Bronchial epithelial cell (primary cell): ENCODE results near the gene GAMT. TPM values are rescaled to one million over a fixed set of nuclear protein-coding genes. Genes with fewer than 3 reads are reported as not detected.
"Not testable (repeated sequence)": the region's sequence is repeated elsewhere in the genome, so short reads cannot be mapped to it uniquely, and the experiment has no call there.

Source experiments
- DNase-seq: peaks from one replicate; pipeline ENCODE4 v3.0.0-alpha.2; 2010; ENCODE audit warnings: low read depth
- FAIRE-seq: peaks from 2 replicates; lab custom pipeline; 2011; peaks lifted over from hg19 to GRCh38; lab: Jason Lieb, UNC
- H3K27me3 ChIP-seq: 2 replicates; pipeline ENCODE4 v1.5.1; 2011; ENCODE audit warnings: low read length; ENCODE audit not compliant: control insufficient read depth, insufficient read depth
- H3K36me3 ChIP-seq: 2 replicates; pipeline ENCODE4 v1.5.1; 2011; ENCODE audit warnings: low read length; ENCODE audit not compliant: control insufficient read depth, insufficient read depth
- H3K4me3 ChIP-seq: 2 replicates; pipeline ENCODE4 v1.5.1; 2011; ENCODE audit warnings: mild to moderate bottlenecking, low read depth, low read length, control low read depth
- CTCF ChIP-seq: IDR thresholded peaks from 2 replicates; pipeline ENCODE4 v1.5.1; 2011; ENCODE audit warnings: mild to moderate bottlenecking, moderate library complexity, low read length, control low read depth, inconsistent platforms; ENCODE audit not compliant: insufficient read depth, severe bottlenecking
- total RNA-seq: library from RNA; depleted of rRNA; stranded (reverse); fragments of >200 nt; gene quantifications from 2 replicates; pipeline ENCODE4 v1.2.1, GENCODE V29; 2014

GAMT gene
- total RNA-seq, 1 donor from 2014 or later, result 6.8 TPM

DNA sequence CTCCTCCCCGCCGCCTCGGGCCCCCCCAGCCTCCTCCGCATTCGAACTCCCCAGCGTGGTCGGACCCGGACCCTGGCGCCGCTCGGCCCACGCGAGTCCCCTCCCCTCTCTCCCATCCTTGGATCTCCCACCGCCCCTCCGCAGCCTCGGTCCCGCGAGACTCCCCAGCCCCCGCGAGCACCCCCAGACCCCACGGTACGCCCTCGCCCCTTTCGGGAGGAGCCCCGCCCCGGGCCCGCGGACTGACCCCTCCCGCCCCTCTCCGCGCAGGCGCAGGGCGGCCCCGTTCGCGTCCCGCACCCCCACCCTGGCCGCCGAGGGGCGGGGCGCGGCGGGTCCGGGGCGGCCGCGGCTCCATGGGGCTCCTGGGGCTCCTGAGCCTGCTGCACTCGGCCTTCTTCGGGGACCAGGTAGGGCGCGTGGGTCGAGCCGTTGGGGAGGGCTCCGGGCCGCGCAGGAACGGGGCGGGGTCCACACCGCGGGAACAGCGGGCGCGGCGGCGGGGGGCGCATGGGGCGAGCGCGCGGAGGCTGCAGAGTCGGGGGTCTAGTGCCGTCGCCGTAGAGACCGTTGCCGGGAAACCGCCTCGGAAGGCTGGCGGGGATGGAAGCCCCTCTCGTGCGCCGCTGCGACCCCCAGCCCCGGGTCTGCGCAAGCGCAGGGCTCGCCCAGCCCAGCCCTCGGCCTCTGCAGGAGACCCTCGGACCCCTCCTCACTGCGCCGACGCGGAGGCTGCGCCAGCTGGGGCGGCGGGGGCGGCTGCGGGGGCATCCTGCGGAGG is 44.8 kb upstream of the GAMT start:
- Histone ChIP-seq H3K36me3 (peaks cover 2% of the 10 kb centered on the region), H3K27me3 (peaks cover 36% of the 10 kb centered on the region), H3K4me3 (no peak overlapping the region)
- DNase-seq, result no peak
- no peak for TF ChIP-seq CTCF
- no peak for FAIRE-seq

GRCh38 chr19:1445185-1445931 is 44.0 kb upstream of the GAMT start:
- Histone ChIP-seq H3K27me3 (peaks cover 28% of the 10 kb centered on the region), H3K36me3 (peaks cover 9% of the 10 kb centered on the region), H3K4me3 (no peak overlapping the region)
- peak; percentile 37 for DNase-seq
- FAIRE-seq, result no peak
- TF ChIP-seq CTCF, result peak; percentile 78

GRCh38 chr19:1441677-1442438 is 40.5 kb upstream of the GAMT start:
- H3K4me3 ChIP-seq, result no peak overlapping the region
- peaks cover 7% of the 10 kb centered on the region for H3K27me3 ChIP-seq
- peaks cover 16% of the 10 kb centered on the region for H3K36me3 ChIP-seq
- DNase-seq (no peak), FAIRE-seq (no peak)
- TF ChIP-seq CTCF, result no peak

- Histone ChIP-seq H3K27me3 (no peaks in the 10 kb centered on the region), H3K36me3 (peaks cover 16% of the 10 kb centered on the region), H3K4me3 (no peak overlapping the region)
- FAIRE-seq, result no peak
- TF ChIP-seq CTCF, result no peak
- no peak for DNase-seq
These were observed 39.7 kb upstream of the GAMT start for GRCh38 chr19:1441022-1441426.

GRCh38 chr19:1440418-1440801 is 39.1 kb upstream of the GAMT start:
- H3K36me3 ChIP-seq, result peaks cover 16% of the 10 kb centered on the region
- no peak overlapping the region for H3K4me3 ChIP-seq
- no peak for TF ChIP-seq CTCF
- DNase-seq, result no peak
- no peaks in the 10 kb centered on the region for H3K27me3 ChIP-seq
- FAIRE-seq, result no peak

- Histone ChIP-seq H3K36me3 (peaks cover 16% of the 10 kb centered on the region), H3K4me3 (peak overlapping the region; percentile 78)
- not testable (repeated sequence) for FAIRE-seq, DNase-seq, H3K27me3 ChIP-seq
These were observed 38.4 kb upstream of the GAMT start for GRCh38 chr19:1439525-1440417.
